Suprapubic skin (tissue), 3 donors: Measurements from ENCODE around the gene RABL2A.
"Not testable (repeated sequence)": the region's sequence is repeated elsewhere in the genome, so short reads cannot be mapped to it uniquely, and the experiment has no call there.

Experiments used
- EP300 ChIP-seq: sonication (generic); formaldehyde crosslinking; IDR thresholded peaks from one replicate; pipeline ENCODE4 v1.6.1; 2017; ENCODE audit warnings: antibody characterized with exemption
- POLR2A ChIP-seq, 2 donors: fragments of 450-650 bp; IDR thresholded peaks; one replicate each; pipeline ENCODE4 v1.6.1; 2017; ENCODE audit warnings: antibody characterized with exemption in 2 of 2, mild to moderate bottlenecking in 2 of 2, moderate library complexity in 2 of 2
- TF ChIP-seq, protein P1 (sequence below), 2 donors: fragments of 200-600 bp in 1 of 2; fragments of 450-650 bp in 1 of 2; sonication (generic) in 1 of 2; IDR thresholded peaks; one replicate each; pipeline ENCODE4 v1.5.1; 2016 to 2019; ENCODE audit warnings: antibody characterized with exemption in 2 of 2, mild to moderate bottlenecking in 1 of 2, moderate library complexity in 1 of 2

DNA sequence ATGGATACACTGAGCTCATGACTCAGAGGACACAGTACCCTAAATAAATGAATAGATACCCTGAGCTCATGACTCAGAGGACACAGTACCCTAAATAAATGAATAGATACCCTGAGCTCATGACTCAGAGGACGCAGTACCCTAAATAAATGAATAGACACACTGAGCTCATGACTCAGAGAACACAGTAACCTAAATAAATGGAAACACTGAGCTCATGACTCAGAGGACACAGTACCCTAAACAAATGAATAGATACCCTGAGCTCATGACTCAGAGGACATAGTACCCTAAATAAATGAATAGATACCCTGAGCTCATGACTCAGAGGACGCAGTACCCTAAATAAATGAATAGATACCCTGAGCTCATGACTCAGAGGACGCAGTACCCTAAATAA lies 25.5 kb downstream of the RABL2A start:
- TF ChIP-seq, protein P1, sequence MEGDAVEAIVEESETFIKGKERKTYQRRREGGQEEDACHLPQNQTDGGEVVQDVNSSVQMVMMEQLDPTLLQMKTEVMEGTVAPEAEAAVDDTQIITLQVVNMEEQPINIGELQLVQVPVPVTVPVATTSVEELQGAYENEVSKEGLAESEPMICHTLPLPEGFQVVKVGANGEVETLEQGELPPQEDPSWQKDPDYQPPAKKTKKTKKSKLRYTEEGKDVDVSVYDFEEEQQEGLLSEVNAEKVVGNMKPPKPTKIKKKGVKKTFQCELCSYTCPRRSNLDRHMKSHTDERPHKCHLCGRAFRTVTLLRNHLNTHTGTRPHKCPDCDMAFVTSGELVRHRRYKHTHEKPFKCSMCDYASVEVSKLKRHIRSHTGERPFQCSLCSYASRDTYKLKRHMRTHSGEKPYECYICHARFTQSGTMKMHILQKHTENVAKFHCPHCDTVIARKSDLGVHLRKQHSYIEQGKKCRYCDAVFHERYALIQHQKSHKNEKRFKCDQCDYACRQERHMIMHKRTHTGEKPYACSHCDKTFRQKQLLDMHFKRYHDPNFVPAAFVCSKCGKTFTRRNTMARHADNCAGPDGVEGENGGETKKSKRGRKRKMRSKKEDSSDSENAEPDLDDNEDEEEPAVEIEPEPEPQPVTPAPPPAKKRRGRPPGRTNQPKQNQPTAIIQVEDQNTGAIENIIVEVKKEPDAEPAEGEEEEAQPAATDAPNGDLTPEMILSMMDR (IDR thresholded peaks at IDR 0.05): not testable (repeated sequence)
- not testable (repeated sequence) for TF ChIP-seq EP300; POLR2A (IDR thresholded peaks at IDR 0.05)
